Measurements from ENCODE around the gene COL4A3.
"Not testable (repeated sequence)": the region's sequence is repeated elsewhere in the genome, so short reads cannot be mapped to it uniquely, and the experiment has no call there.

Gene COL4A3

DNA sequence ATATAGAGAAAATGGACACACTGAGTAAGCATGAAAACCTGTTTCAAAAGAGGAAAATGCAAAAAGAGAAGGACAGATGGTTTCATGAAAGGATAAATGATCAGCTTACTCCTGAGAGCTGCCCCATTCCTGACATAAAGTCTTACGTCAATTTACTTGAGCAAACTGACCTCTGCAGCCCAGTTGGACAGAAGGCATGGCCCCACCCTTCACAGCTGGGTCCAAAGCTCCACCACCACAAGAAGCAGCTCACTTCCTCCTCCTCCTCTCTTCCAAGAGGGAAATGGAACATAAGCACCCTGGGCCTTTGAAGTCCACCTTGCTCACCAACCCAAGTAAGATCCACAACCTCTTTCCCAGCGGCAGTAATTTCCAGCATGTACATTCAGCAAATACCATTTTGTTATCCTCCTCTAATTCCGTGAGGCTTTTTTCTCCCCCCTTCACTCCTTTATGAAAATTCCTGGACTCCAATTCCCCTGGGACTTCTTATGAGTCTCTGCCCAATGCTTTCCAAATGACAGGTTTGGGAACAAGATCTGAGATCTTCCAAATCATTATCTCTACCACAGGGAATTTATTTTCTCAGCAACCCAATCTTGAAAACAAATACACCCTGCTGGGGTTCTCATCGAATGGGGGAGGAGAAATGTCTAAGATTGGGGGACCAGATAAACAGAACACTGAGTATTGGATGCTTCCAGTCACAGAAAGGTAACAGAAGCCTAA, 10.5 kb upstream of the COL4A3 start:
- TF ChIP-seq, protein P1, sequence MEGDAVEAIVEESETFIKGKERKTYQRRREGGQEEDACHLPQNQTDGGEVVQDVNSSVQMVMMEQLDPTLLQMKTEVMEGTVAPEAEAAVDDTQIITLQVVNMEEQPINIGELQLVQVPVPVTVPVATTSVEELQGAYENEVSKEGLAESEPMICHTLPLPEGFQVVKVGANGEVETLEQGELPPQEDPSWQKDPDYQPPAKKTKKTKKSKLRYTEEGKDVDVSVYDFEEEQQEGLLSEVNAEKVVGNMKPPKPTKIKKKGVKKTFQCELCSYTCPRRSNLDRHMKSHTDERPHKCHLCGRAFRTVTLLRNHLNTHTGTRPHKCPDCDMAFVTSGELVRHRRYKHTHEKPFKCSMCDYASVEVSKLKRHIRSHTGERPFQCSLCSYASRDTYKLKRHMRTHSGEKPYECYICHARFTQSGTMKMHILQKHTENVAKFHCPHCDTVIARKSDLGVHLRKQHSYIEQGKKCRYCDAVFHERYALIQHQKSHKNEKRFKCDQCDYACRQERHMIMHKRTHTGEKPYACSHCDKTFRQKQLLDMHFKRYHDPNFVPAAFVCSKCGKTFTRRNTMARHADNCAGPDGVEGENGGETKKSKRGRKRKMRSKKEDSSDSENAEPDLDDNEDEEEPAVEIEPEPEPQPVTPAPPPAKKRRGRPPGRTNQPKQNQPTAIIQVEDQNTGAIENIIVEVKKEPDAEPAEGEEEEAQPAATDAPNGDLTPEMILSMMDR (conservative IDR thresholded peaks at IDR 0.05; ENCODE audit: low read length): no peak
- H3K4me3 ChIP-seq (ENCODE audit: low read length): no peak overlapping the region
- no peak for DNase-seq (ENCODE audit: low read depth)

- TF ChIP-seq, protein P1 (conservative IDR thresholded peaks at IDR 0.05; ENCODE audit: low read length): no peak
Measured at GRCh38 chr2:227154986-227155774, 9.2 kb upstream of the COL4A3 start.

GRCh38 chr2:227160164-227160563, 4.3 kb upstream of the COL4A3 start:
- no peak for DNase-seq (ENCODE audit: low read depth)
- TF ChIP-seq, protein P1 (conservative IDR thresholded peaks at IDR 0.05; ENCODE audit: low read length): no peak
- H3K4me3 ChIP-seq (ENCODE audit: low read length): no peak overlapping the region

More at GRCh38 chr2:227154986-227155774, 9.2 kb upstream of the COL4A3 start:
- no peak overlapping the region for H3K4me3 ChIP-seq (ENCODE audit: low read length)
- peak; percentile 56 for DNase-seq (ENCODE audit: low read depth)

DNA sequence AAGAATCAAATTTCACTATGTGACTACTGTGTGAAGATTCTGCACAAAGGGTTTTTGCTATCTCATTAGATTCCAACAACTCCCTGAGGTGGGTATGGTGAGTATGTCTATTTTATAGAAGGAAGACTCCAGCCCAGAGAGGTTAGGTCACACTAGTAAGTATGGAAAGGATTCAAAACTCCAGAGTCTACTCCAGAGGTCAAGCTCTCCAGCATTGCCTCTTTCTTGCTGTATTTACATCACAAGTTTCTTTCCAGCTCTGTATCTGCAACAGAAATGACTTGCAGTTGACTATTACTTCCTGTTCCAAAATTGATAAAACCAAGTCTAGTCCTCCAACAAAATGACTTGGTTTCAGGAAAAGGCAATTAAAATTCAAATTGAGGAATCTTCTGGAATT, 2.5 kb upstream of the COL4A3 start:
- TF ChIP-seq, protein P1 (conservative IDR thresholded peaks at IDR 0.05; ENCODE audit: low read length): no peak
- DNase-seq (ENCODE audit: low read depth): no peak
- no peak overlapping the region for H3K4me3 ChIP-seq (ENCODE audit: low read length)

- TF ChIP-seq, protein P1 (conservative IDR thresholded peaks at IDR 0.05; ENCODE audit: low read length): no peak
- H3K4me3 ChIP-seq (ENCODE audit: low read length): peak overlapping the region; percentile 22
- DNase-seq (ENCODE audit: low read depth): no peak
Measured at GRCh38 chr2:227163485-227163997, 883 bp upstream of the COL4A3 start.

DNA sequence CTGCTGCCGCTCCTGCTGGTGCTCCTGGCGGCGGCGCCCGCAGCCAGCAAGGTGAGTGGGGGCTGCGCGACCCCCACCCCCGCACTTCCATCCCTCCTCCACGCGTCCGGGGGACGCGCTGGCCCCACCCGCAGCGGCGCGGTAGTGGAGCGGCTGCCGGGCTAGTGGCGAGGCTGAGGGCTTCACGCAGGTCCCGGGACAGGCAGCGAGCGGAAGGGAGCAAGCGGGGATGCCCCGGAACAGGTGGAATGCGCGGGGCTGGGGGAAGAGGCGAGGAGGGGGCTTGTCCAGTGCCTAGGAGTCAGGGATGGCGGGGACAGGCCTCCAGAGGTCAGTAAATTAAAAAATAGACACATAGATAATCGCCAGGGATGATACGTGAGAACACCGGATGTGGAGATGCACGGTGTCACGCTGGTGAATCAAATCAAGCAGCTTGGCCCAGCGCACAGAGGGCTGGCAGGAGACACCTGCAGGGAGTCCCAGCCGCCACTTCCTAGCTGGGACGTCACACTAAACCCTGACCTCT, 403 bp downstream of the COL4A3 start:
- H3K4me3 ChIP-seq (ENCODE audit: low read length): no peak overlapping the region
- TF ChIP-seq, protein P1 (conservative IDR thresholded peaks at IDR 0.05; ENCODE audit: low read length): no peak
- no peak for DNase-seq (ENCODE audit: low read depth)

DNA sequence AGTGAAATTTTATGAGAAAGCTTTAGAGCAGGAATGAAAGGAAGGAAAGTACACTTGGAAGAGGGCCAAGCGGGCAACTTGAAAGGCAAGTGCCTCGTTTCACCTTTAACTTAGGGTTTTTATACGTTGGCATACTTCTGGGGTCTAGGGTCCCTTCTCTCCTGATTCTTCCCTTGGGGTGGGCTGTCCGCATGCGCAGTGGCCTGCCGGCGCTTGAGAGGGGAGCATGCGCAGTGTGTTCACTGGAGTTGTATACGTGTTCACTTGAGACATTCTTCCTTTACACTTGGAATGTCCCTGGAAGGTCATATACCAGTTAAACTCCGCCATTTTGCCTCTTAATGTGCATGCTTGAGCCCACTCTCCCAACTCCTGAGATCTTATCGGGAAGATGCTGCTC, 7.4 kb downstream of the COL4A3 start:
- not testable (repeated sequence) for H3K4me3 ChIP-seq (ENCODE audit: low read length)

More for the DNA sequence above, 7.4 kb downstream of the COL4A3 start:
- DNase-seq (ENCODE audit: low read depth): not testable (repeated sequence)

Data from AG10803 (cell line).